HepG2 (cell line): Measurements from ENCODE around the gene LRIT1. TPM values are rescaled to one million over a fixed set of nuclear protein-coding genes. Genes with fewer than 3 reads are reported as not detected.
A peak's percentile ranks its signal among the peaks of the same experiment; 100 is the strongest.

Experiments
- CSRNP2 ChIP-seq: sonication (generic); formaldehyde crosslinking; conservative IDR thresholded peaks from 2 replicates; pipeline ENCODE4 v1.8.0; 2022; ENCODE audit warnings: low read depth, missing genetic modification reagents
- E2F2 ChIP-seq: sonication (generic); formaldehyde crosslinking; IDR thresholded peaks from 2 replicates; pipeline ENCODE4 v1.4.0; 2020; ENCODE audit warnings: missing genetic modification reagents, borderline replicate concordance
- GTF2F1 ChIP-seq: fragments of 150-350 bp; IDR thresholded peaks from 2 replicates; pipeline ENCODE4 v1.6.1; 2014; ENCODE audit warnings: low read length
- HCFC1 ChIP-seq: fragments of 150-350 bp; IDR thresholded peaks from 2 replicates; pipeline ENCODE4 v1.6.1; 2014; ENCODE audit warnings: low read depth, low read length
- HNRNPL ChIP-seq: fragments of 200-400 bp; formaldehyde crosslinking; IDR thresholded peaks from 2 replicates; pipeline ENCODE4 v1.6.1; 2017; ENCODE audit warnings: mild to moderate bottlenecking, low read depth, low read length
- KDM5B ChIP-seq: sonication (generic); formaldehyde crosslinking; IDR thresholded peaks from 2 replicates; pipeline ENCODE4 v1.4.0; 2020; ENCODE audit warnings: missing genetic modification reagents, mild to moderate bottlenecking, borderline replicate concordance
- MLLT10 ChIP-seq: sonication (generic); formaldehyde crosslinking; IDR thresholded peaks from 2 replicates; pipeline ENCODE4 v1.4.0; 2020; ENCODE audit warnings: missing genetic modification reagents
- NFRKB ChIP-seq: fragments of 450-650 bp; IDR thresholded peaks from 2 replicates; pipeline ENCODE4 v1.6.1; 2017
- PATZ1 ChIP-seq: sonication (generic); formaldehyde crosslinking; IDR thresholded peaks from 2 replicates; pipeline ENCODE4 v1.4.0; 2020; ENCODE audit warnings: missing genetic modification reagents
- PHF21A ChIP-seq: sonication (generic); formaldehyde crosslinking; IDR thresholded peaks from 2 replicates; pipeline ENCODE4 v1.5.0; 2020; ENCODE audit warnings: mild to moderate bottlenecking, missing genetic modification reagents
- TBX2 ChIP-seq: sonication (generic); formaldehyde crosslinking; IDR thresholded peaks from 2 replicates; pipeline ENCODE4 v1.5.0; 2020; ENCODE audit warnings: missing genetic modification reagents, mild to moderate bottlenecking, borderline replicate concordance
- TGIF2 ChIP-seq: IDR thresholded peaks from 2 replicates; pipeline ENCODE4 v1.6.1; 2016; ENCODE audit warnings: control low read depth, missing compliant biosample characterization
- ZNF280D ChIP-seq: sonication (generic); formaldehyde crosslinking; IDR thresholded peaks from 2 replicates; pipeline ENCODE4 v1.5.1; 2020; ENCODE audit warnings: mild to moderate bottlenecking, missing genetic modification reagents
- ZNF572 ChIP-seq: sonication (generic); formaldehyde crosslinking; IDR thresholded peaks from 2 replicates; pipeline ENCODE4 v1.5.1; 2020; ENCODE audit warnings: mild to moderate bottlenecking, missing genetic modification reagents
- ZNF691 ChIP-seq: sonication (generic); formaldehyde crosslinking; IDR thresholded peaks from 2 replicates; pipeline ENCODE4 v1.4.0; 2020; ENCODE audit warnings: missing genetic modification reagents, low read depth, mild to moderate bottlenecking, borderline replicate concordance
- ZNF800 ChIP-seq: sonication (generic); formaldehyde crosslinking; IDR thresholded peaks from 2 replicates; pipeline ENCODE4 v1.4.0; 2020; ENCODE audit warnings: missing genetic modification reagents
- polyA plus RNA-seq, 8 experiments: library from polyadenylated mRNA; depleted of rRNA in 3 of 8; stranded (reverse) in 7 of 8; unstranded in 1 of 8; fragments of >200 nt; fragmentation: Illumina TruSeq in 4 of 8; extraction: Trizol in 4 of 8; gene quantifications; 2 replicates each; pipeline versions ENCODE4 v1.2.1 to v1.2.3, GENCODE V29; 2011 to 2016; ENCODE audit warnings: low read depth in 4 of 8, missing spikeins in 1 of 8, mixed read lengths in 1 of 8; ENCODE audit not compliant: insufficient read depth in 1 of 8
- total RNA-seq, 5 experiments: library from RNA; depleted of rRNA; stranded (reverse); fragments of >200 nt; fragmentation: Illumina TruSeq; extraction: Trizol; gene quantifications; 2 replicates each; pipeline ENCODE4 v1.2.3, GENCODE V29; 2016; ENCODE audit warnings: low read depth in 1 of 5
- TF ChIP-seq, protein P1 (sequence below): IDR thresholded peaks from 2 replicates; pipeline ENCODE4 v1.6.1; 2016; ENCODE audit warnings: low read depth, control low read depth

The LRIT1 gene
- total and polyA plus RNA-seq, 2 of the 13 experiments (the other 11 are each of a cell fraction or from before 2014, with no cell fraction given), result not detected

- TF ChIP-seq, protein P1, sequence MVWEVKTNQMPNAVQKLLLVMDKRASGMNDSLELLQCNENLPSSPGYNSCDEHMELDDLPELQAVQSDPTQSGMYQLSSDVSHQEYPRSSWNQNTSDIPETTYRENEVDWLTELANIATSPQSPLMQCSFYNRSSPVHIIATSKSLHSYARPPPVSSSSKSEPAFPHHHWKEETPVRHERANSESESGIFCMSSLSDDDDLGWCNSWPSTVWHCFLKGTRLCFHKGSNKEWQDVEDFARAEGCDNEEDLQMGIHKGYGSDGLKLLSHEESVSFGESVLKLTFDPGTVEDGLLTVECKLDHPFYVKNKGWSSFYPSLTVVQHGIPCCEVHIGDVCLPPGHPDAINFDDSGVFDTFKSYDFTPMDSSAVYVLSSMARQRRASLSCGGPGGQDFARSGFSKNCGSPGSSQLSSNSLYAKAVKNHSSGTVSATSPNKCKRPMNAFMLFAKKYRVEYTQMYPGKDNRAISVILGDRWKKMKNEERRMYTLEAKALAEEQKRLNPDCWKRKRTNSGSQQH (CRISPR knock-in tag), result no peak
- TF ChIP-seq E2F2 (CRISPR knock-in tag) (no peak), ZNF280D (CRISPR knock-in tag) (no peak), ZNF572 (no peak), HCFC1 (no peak), ZNF691 (no peak), PATZ1 (CRISPR knock-in tag) (0 out of 2 replicates have a peak, but pooled peaks have one; percentile 25), NFRKB (no peak), KDM5B (CRISPR knock-in tag) (0 out of 2 replicates have a peak, but pooled peaks have one; percentile 29), CSRNP2 (CRISPR knock-in tag) (no peak), ZNF800 (CRISPR knock-in tag) (no peak), GTF2F1 (no peak), HNRNPL (peak; percentile 73; the same call in 1 of the 2 replicates), MLLT10 (no peak), TBX2 (peak; percentile 37; the same call in 1 of the 2 replicates), PHF21A (CRISPR knock-in tag) (peak; percentile 49; the same call in 1 of the 2 replicates), TGIF2 (peak; percentile 23; the same call in 1 of the 2 replicates)
Measured at GRCh38 chr10:84244651-84245270, 3.4 kb upstream of the LRIT1 start, which contains the start of gene RGR (continued).
